Spleen (tissue), 11 donors: ENCODE results near the gene MSI2. TPM values are rescaled to one million over a fixed set of nuclear protein-coding genes. Genes with fewer than 3 reads are reported as not detected.
A peak's percentile ranks its signal among the peaks of the same experiment; 100 is the strongest.

Source experiments
- DNase-seq: peaks from one replicate; pipeline ENCODE4 v3.0.0-alpha.2; 2020
- H3K27ac ChIP-seq, 8 donors: fragments of 200-600 bp; sonication (generic) in 7 of 8; 1 replicate in 4 of 8; 2 replicates in 4 of 8; pipeline versions ENCODE4 v1.5.0 to v1.8.0; 2016 to 2021; ENCODE audit warnings: inconsistent platforms in 4 of 8, mild to moderate bottlenecking in 4 of 8, moderate library complexity in 1 of 8
- H3K27me3 ChIP-seq, 7 donors: fragments of 200-600 bp; sonication (generic) in 6 of 7; replicated peaks in 1 of 7; 1 replicate in 4 of 7; 2 replicates in 3 of 7; pipeline versions ENCODE4 v1.5.0 to v1.8.0; 2016 to 2021; ENCODE audit warnings: inconsistent platforms in 3 of 7, mild to moderate bottlenecking in 1 of 7
- H3K36me3 ChIP-seq, 6 donors: fragments of 200-600 bp; sonication (generic) in 5 of 6; 1 replicate in 4 of 6; 2 replicates in 2 of 6; pipeline versions ENCODE4 v1.5.0 to v1.8.0; 2016 to 2021; ENCODE audit warnings: inconsistent platforms in 2 of 6
- H3K4me1 ChIP-seq, 6 donors: fragments of 200-600 bp; sonication (generic) in 5 of 6; 1 replicate in 3 of 6; 2 replicates in 3 of 6; pipeline versions ENCODE4 v1.5.0 to v1.8.0; 2016 to 2021; ENCODE audit warnings: inconsistent platforms in 3 of 6
- H3K4me3 ChIP-seq, 8 donors: fragments of 200-600 bp; sonication (generic) in 7 of 8; 1 replicate in 4 of 8; 2 replicates in 4 of 8; pipeline versions ENCODE4 v1.5.0 to v1.8.0; 2016 to 2021; ENCODE audit warnings: inconsistent platforms in 4 of 8, mild to moderate bottlenecking in 4 of 8, moderate library complexity in 2 of 8
- H3K9me3 ChIP-seq, 8 donors: fragments of 200-600 bp; sonication (generic) in 7 of 8; 1 replicate in 4 of 8; 2 replicates in 4 of 8; pipeline versions ENCODE4 v1.5.0 to v1.8.0; 2016 to 2021; ENCODE audit warnings: inconsistent platforms in 4 of 8
- POLR2A ChIP-seq, 3 donors: fragments of 450-650 bp; IDR thresholded peaks; one replicate each; pipeline ENCODE4 v1.5.1; 2017; ENCODE audit warnings: antibody characterized with exemption in 3 of 3, mild to moderate bottlenecking in 1 of 3
- POLR2AphosphoS5 ChIP-seq, 3 donors: sonication (generic); formaldehyde crosslinking; IDR thresholded peaks; one replicate each; pipeline ENCODE4 v1.5.1; 2017; ENCODE audit warnings: antibody characterized with exemption in 3 of 3
- WGBS, 5 donors: extraction: QIAGEN DNeasy Blood & Tissue Kit in 3 of 5; methylation state at CpG; one replicate each; pipeline versions ENCODE4 v1.1.5 to v1.1.7; 2013 to 2018; 5-methylcytosine and 5-hydroxymethylcytosine counted together
- intact Hi-C: fragments of 100-400 bp; cut with DNase I; formaldehyde crosslinking; loops from one replicate; pipeline ENCODE4 v1.15.0; 2023; ENCODE audit warnings: low total_unique reads
- polyA plus RNA-seq, 3 donors: library from polyadenylated mRNA; stranded (reverse); fragments of 200-250 nt; gene quantifications; one replicate each; pipeline ENCODE4 v1.2.1, GENCODE V29; 2013
- total RNA-seq, 7 donors: library from RNA; depleted of rRNA in 3 of 7; stranded (reverse); fragments of >200 nt in 3 of 7; fragmentation: NEBNext Ultra II Directional in 4 of 7; extraction: Animal tissue kit (Norgen Biotek cat#: 25700) in 4 of 7; gene quantifications; one replicate each; pipeline versions ENCODE4 v1.1.0 to v1.2.1, GENCODE V29; 2016 to 2021
- TF ChIP-seq, protein P1 (sequence below), 11 experiments: fragments of 200-600 bp in 7 of 11; fragments of 450-650 bp in 4 of 11; sonication (generic) in 4 of 11; IDR thresholded peaks in 8 of 11; conservative IDR thresholded peaks in 3 of 11; 1 replicate in 7 of 11; 2 replicates in 4 of 11; pipeline versions ENCODE4 v1.4.0 to v1.8.0; 2016 to 2021; ENCODE audit warnings: antibody characterized with exemption in 11 of 11, inconsistent platforms in 4 of 11, mild to moderate bottlenecking in 1 of 11
- donor health status: healthy with polysubstance abuse.
- donor health status: DM: no; HTN: no; CAD: no; lungs with moderate emphysema.
- donor health status: DM: no; HTN: no; CAD: no.
- donor health status: Bipolar disorder and iron deficiency.
- donor health status: healthy.
- donor health status: DM: no; HTN: no; CAD: no.
- donor health status: DM: yes; HTN: yes; CAD: no.

Gene MSI2
- total and polyA plus RNA-seq, 10 donors, result 9.8 to 131 (median 64.7) TPM

DNA sequence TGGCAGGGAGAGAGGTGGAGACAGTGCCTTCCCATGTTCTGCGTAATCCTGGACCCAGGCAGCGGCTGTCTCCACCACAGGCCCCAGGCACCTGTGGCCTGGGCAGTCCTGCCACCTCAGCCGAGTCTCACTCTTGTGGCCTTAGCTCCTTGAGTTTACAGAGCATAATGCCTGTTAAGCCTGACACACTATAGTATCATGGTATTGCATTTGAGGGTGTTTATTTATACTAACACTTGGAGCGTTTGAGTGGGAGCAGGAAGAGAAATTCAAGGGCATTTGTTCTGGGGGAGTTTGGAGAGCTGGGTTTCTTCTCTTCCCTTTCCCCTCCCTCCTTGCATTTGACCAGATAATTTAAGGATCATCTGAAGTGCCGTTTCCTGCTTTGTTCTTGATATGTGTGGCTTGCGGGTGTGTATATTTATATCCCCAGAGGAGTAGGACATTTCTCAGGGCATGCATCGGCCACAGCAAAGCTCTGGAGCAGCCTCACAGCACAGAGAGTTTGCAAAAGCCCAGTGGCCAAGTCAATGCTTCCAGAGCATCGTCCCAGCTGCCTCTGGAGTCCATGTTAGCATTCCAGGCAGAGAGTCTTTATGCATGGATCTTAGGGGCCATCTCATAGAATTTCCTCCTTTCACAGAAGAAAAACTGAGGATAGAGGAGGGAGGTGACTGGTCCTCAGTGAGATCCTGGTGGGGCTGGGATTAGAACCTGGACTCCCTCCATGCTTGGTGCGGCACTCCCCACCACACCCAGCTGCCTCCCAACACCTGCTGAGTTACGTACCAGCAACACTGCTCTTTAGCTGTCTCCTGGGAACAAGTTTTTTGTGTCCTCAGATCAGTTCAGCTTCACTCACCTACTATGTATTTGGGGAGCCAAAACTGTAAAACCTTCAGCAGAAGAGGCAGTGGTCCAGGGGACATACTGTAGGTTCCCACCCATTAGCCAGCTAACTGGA is 266.0 kb downstream of the MSI2 start:
- WGBS, 5 donors, result 61 to 70% (median 69%) methylated on average over 10 of the region's 10 CpGs
- Histone ChIP-seq H3K4me3 (no peak overlapping the region), H3K27ac (peak overlapping the region in 7 of 8 donors; percentile 40 to 64 (median 56)), H3K9me3 (no peaks in the 10 kb centered on the region), H3K4me1 (peaks cover 18 to 68% (median 28%) of the 10 kb centered on the region in 6 donors), H3K27me3 (no peaks in the 10 kb centered on the region), H3K36me3 (no peaks in the 10 kb centered on the region)
- TF ChIP-seq POLR2A (IDR thresholded peaks at IDR 0.05), result no peak
- no peak for TF ChIP-seq POLR2AphosphoS5 (IDR thresholded peaks at IDR 0.05)
- TF ChIP-seq, protein P1, sequence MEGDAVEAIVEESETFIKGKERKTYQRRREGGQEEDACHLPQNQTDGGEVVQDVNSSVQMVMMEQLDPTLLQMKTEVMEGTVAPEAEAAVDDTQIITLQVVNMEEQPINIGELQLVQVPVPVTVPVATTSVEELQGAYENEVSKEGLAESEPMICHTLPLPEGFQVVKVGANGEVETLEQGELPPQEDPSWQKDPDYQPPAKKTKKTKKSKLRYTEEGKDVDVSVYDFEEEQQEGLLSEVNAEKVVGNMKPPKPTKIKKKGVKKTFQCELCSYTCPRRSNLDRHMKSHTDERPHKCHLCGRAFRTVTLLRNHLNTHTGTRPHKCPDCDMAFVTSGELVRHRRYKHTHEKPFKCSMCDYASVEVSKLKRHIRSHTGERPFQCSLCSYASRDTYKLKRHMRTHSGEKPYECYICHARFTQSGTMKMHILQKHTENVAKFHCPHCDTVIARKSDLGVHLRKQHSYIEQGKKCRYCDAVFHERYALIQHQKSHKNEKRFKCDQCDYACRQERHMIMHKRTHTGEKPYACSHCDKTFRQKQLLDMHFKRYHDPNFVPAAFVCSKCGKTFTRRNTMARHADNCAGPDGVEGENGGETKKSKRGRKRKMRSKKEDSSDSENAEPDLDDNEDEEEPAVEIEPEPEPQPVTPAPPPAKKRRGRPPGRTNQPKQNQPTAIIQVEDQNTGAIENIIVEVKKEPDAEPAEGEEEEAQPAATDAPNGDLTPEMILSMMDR (IDR thresholded peaks at IDR 0.05 in 8 of 11, conservative IDR thresholded peaks at IDR 0.05 in 3 of 11), result no peak
- intact Hi-C loops, result no loop called here
- no peak for DNase-seq

DNA sequence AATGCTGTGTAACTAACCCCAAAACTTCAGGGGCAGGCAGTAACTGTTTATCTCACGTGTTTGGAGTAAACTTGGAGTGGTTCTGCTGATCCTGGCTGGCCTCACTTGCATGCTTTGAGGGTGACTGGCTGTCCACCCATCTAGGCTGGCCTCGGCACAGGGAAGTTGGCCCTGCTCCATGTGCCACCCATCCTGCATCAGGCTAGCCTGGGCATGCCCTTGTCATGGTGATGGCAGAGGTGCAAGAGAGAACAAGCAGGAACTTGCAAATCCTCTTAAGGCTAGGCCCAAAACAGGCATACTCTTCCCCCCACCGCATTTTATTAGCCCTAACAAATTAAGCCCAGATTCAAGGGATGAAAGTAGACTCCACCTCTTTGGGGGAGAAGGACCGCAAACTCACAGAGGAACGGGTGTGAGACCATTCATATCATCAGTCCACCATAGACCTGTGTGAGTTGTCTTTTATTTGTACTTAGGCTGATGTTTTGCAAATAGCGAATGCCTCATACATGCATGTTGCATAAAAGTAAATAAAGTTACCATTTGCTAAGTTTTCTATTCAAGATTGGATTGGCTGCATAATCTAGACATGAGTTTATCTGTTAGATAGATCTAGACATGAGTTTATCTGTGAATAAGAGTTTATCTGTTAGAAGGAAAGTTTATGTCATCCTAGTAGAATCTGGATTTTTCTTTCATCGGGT is 267.8 kb downstream of the MSI2 start:
- intact Hi-C loops, result no loop called here
- no peaks in the 10 kb centered on the region for H3K36me3 ChIP-seq
- DNase-seq, result no peak
- TF ChIP-seq POLR2A (IDR thresholded peaks at IDR 0.05) (no peak), POLR2AphosphoS5 (IDR thresholded peaks at IDR 0.05) (peak in 2 of 3 donors; percentile 48 to 55)
- TF ChIP-seq, protein P1 (IDR thresholded peaks at IDR 0.05 in 8 of 11, conservative IDR thresholded peaks at IDR 0.05 in 3 of 11), result no peak
- H3K27me3 ChIP-seq, result no peaks in the 10 kb centered on the region
- 73 to 85% (median 77%) methylated on average over 7 of the region's 7 CpGs for WGBS, 5 donors
- H3K4me3 ChIP-seq, result no peak overlapping the region
- H3K9me3 ChIP-seq, result no peaks in the 10 kb centered on the region
- peaks cover 18 to 63% (median 27%) of the 10 kb centered on the region in 6 donors for H3K4me1 ChIP-seq
- peak overlapping the region in 1 of 8 donors; percentile 15 for H3K27ac ChIP-seq

DNA sequence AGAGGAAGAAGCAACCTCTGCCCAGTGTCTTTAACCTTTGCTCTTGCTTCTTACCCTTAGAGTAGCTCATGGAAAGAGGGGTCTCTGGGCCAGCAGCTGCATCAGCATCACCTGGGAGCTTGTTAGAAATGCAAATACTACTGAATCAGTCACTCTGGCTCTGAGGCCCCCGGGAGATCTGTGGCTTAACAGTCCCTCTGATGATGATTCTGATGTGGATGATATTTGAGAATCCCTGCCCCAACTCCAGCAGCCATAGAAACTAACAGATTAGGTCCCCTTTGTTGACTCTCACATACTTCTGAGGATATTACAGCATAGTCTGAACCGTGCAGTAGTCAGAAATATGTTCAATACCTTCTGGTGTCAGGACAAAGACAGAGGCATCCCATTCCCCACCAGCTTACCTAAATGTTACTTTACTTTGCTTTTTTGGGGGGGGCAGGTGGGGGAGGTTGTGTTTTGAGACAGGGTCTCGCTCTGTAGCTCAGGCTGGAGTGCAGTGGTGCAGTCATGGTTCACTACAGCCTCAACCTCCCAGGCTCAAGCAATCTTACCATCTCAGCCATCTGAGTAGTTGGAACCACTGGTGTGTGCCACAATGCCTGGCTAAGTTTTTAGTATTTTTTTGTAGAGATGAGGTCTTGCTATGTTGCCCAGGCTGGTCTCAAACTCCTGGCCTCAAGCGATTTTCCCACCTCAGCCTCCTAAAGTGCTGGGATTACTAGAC is 268.7 kb downstream of the MSI2 start:
- Histone ChIP-seq H3K36me3 (peaks cover 0 to 5% (median 0%) of the 10 kb centered on the region in 6 donors), H3K27me3 (no peaks in the 10 kb centered on the region), H3K4me1 (peaks cover 18 to 70% (median 34%) of the 10 kb centered on the region in 6 donors), H3K9me3 (no peaks in the 10 kb centered on the region), H3K4me3 (no peak overlapping the region), H3K27ac (peak overlapping the region in 2 of 8 donors; percentile 3 to 16)
- 62 to 79% (median 75%) methylated on average over 4 of the region's 4 CpGs for WGBS, 5 donors
- TF ChIP-seq POLR2A (IDR thresholded peaks at IDR 0.05) (no peak), POLR2AphosphoS5 (IDR thresholded peaks at IDR 0.05) (no peak)
- TF ChIP-seq, protein P1 (IDR thresholded peaks at IDR 0.05 in 8 of 11, conservative IDR thresholded peaks at IDR 0.05 in 3 of 11), result no peak
- intact Hi-C loops, result no loop called here
- no peak for DNase-seq
